HepG2 (cell line): ENCODE measurements around the gene SLIRP. TPM values are rescaled to one million over a fixed set of nuclear protein-coding genes. Genes with fewer than 3 reads are reported as not detected.

Source experiments
- CTCF ChIP-seq: sonication (generic); formaldehyde crosslinking; IDR thresholded peaks from 2 replicates; pipeline ENCODE4 v1.5.0; 2020; ENCODE audit warnings: mild to moderate bottlenecking, missing genetic modification reagents, moderate library complexity
- ETV5 ChIP-seq: IDR thresholded peaks from 2 replicates; pipeline ENCODE4 v1.6.1; 2018; ENCODE audit warnings: missing biosample characterization, missing genetic modification reagents, inconsistent platforms, borderline replicate concordance
- FOSL2 ChIP-seq: sonication (generic); formaldehyde crosslinking; IDR thresholded peaks from 2 replicates; pipeline ENCODE4 v1.4.0; 2020; ENCODE audit warnings: missing genetic modification reagents
- FOXP1 ChIP-seq, 2 experiments: fragments of 450-650 bp in 1 of 2; IDR thresholded peaks; 2 replicates each; pipeline ENCODE4 v1.6.1; 2017 to 2018; ENCODE audit warnings: antibody characterized with exemption in 1 of 2
- GATAD2A ChIP-seq: IDR thresholded peaks from 2 replicates; pipeline ENCODE4 v1.6.1; 2016
- GFI1 ChIP-seq: sonication (generic); formaldehyde crosslinking; IDR thresholded peaks from 2 replicates; pipeline ENCODE4 v1.5.0; 2020; ENCODE audit warnings: missing genetic modification reagents, mild to moderate bottlenecking, borderline replicate concordance
- HDAC2 ChIP-seq: sonication (generic); formaldehyde crosslinking; IDR thresholded peaks from 2 replicates; pipeline ENCODE4 v1.4.0; 2020; ENCODE audit warnings: missing genetic modification reagents
- HMG20A ChIP-seq: IDR thresholded peaks from 2 replicates; pipeline ENCODE4 v1.6.1; 2016; ENCODE audit warnings: borderline replicate concordance
- HNF4A ChIP-seq: sonication (generic); formaldehyde crosslinking; IDR thresholded peaks from 2 replicates; pipeline ENCODE4 v1.4.0; 2020; ENCODE audit warnings: missing genetic modification reagents
- MAFF ChIP-seq: IDR thresholded peaks from 2 replicates; pipeline ENCODE4 v1.6.1; 2011; ENCODE audit warnings: low read depth, low read length, improper control_type of control experiment
- MXI1 ChIP-seq: IDR thresholded peaks from 3 replicates; pipeline ENCODE4 v1.6.1; 2012; ENCODE audit warnings: low read depth, low read length, inconsistent platforms, borderline replicate concordance
- NCOA2 ChIP-seq: sonication (generic); formaldehyde crosslinking; IDR thresholded peaks from 2 replicates; pipeline ENCODE4 v1.8.0; 2022; ENCODE audit warnings: inconsistent platforms
- PITX1 ChIP-seq: sonication (generic); formaldehyde crosslinking; IDR thresholded peaks from 2 replicates; pipeline ENCODE4 v1.5.1; 2020; ENCODE audit warnings: mild to moderate bottlenecking, missing genetic modification reagents
- SMAD1 ChIP-seq: sonication (generic); formaldehyde crosslinking; IDR thresholded peaks from 2 replicates; pipeline ENCODE4 v1.4.0; 2020; ENCODE audit warnings: missing genetic modification reagents, low read depth, mild to moderate bottlenecking, borderline replicate concordance
- TBP ChIP-seq: sonication (generic); formaldehyde crosslinking; IDR thresholded peaks from 2 replicates; pipeline ENCODE4 v1.5.0; 2020; ENCODE audit warnings: missing genetic modification reagents
- YEATS2 ChIP-seq: sonication (generic); formaldehyde crosslinking; IDR thresholded peaks from 2 replicates; pipeline ENCODE4 v1.4.0; 2020; ENCODE audit warnings: missing genetic modification reagents, borderline replicate concordance
- ZNF225 ChIP-seq: sonication (generic); formaldehyde crosslinking; IDR thresholded peaks from 2 replicates; pipeline ENCODE4 v1.4.0; 2020; ENCODE audit warnings: mild to moderate bottlenecking, missing genetic modification reagents
- ZNF451 ChIP-seq: sonication (generic); formaldehyde crosslinking; IDR thresholded peaks from 2 replicates; pipeline ENCODE4 v1.5.0; 2020; ENCODE audit warnings: mild to moderate bottlenecking, missing genetic modification reagents
- ZNF510 ChIP-seq: sonication (generic); formaldehyde crosslinking; IDR thresholded peaks from 2 replicates; pipeline ENCODE4 v1.4.0; 2020; ENCODE audit warnings: low read depth, mild to moderate bottlenecking, missing genetic modification reagents
- ZNF512B ChIP-seq: sonication (generic); formaldehyde crosslinking; IDR thresholded peaks from 2 replicates; pipeline ENCODE4 v1.5.1; 2020; ENCODE audit warnings: missing genetic modification reagents, mild to moderate bottlenecking, borderline replicate concordance
- ZNF720 ChIP-seq: sonication (generic); formaldehyde crosslinking; IDR thresholded peaks from 2 replicates; pipeline ENCODE4 v1.4.0; 2020; ENCODE audit warnings: missing genetic modification reagents
- ZUFSP ChIP-seq: sonication (generic); formaldehyde crosslinking; IDR thresholded peaks from 2 replicates; pipeline ENCODE4 v1.9.0; 2021; ENCODE audit warnings: missing genetic modification reagents, mild to moderate bottlenecking, borderline replicate concordance
- polyA plus RNA-seq, 8 experiments: library from polyadenylated mRNA; depleted of rRNA in 3 of 8; stranded (reverse) in 7 of 8; unstranded in 1 of 8; fragments of >200 nt; fragmentation: Illumina TruSeq in 4 of 8; extraction: Trizol in 4 of 8; gene quantifications; 2 replicates each; pipeline versions ENCODE4 v1.2.1 to v1.2.3, GENCODE V29; 2011 to 2016; ENCODE audit warnings: low read depth in 4 of 8, missing spikeins in 1 of 8, mixed read lengths in 1 of 8; ENCODE audit not compliant: insufficient read depth in 1 of 8
- total RNA-seq, 5 experiments: library from RNA; depleted of rRNA; stranded (reverse); fragments of >200 nt; fragmentation: Illumina TruSeq; extraction: Trizol; gene quantifications; 2 replicates each; pipeline ENCODE4 v1.2.3, GENCODE V29; 2016; ENCODE audit warnings: low read depth in 1 of 5

SLIRP gene
- total and polyA plus RNA-seq, 2 of the 13 experiments (the other 11 are each of a cell fraction or from before 2014, with no cell fraction given) = 281 to 548 TPM

- TF ChIP-seq MAFF (peak; percentile 35; the same call in 1 of the 2 replicates), SMAD1 (CRISPR knock-in tag) (no peak), MXI1 (peak; percentile 28; the same call in 1 of the 3 replicates), YEATS2 (peak; percentile 23; the same call in 1 of the 2 replicates), CTCF (no peak), FOSL2 (CRISPR knock-in tag) (peak; percentile 41), HMG20A (CRISPR knock-in tag) (peak; percentile 48; the same call in 1 of the 2 replicates), ZNF720 (CRISPR knock-in tag) (no peak), HDAC2 (CRISPR knock-in tag) (peak; percentile 24; the same call in 1 of the 2 replicates), GATAD2A (CRISPR knock-in tag) (peak; percentile 25; the same call in 1 of the 2 replicates), ETV5 (CRISPR knock-in tag) (peak; percentile 79; the same call in 1 of the 2 replicates), ZNF225 (CRISPR knock-in tag) (no peak), HNF4A (CRISPR knock-in tag) (peak; percentile 51; the same call in 1 of the 2 replicates), TBP (CRISPR knock-in tag) (no peak), PITX1 (CRISPR knock-in tag) (no peak), GFI1 (0 out of 2 replicates have a peak, but pooled peaks have one; percentile 59), NCOA2 (CRISPR knock-in tag) (peak; percentile 3; the same call in 1 of the 2 replicates), ZNF512B (CRISPR knock-in tag) (no peak), FOXP1 (IDR thresholded peaks at IDR 0.05) (no peak), FOXP1 (CRISPR knock-in tag; IDR thresholded peaks at IDR 0.05) (peak; percentile 38; the same call in 1 of the 2 replicates), ZNF451 (no peak), ZNF510 (CRISPR knock-in tag) (no peak), ZUFSP (CRISPR knock-in tag) (no peak)
Measured at GRCh38 chr14:77681196-77682157, 26.4 kb upstream of the SLIRP start (continued).
